VCaP (cell line): ENCODE results near the gene CASZ1.

Source experiments
- H3K27ac ChIP-seq: fragments of 450-650 bp; 2 replicates; pipeline ENCODE4 v1.5.1; 2017
- CTCF ChIP-seq: fragments of 450-650 bp; conservative IDR thresholded peaks from 2 replicates; pipeline ENCODE4 v1.5.1; 2017; ENCODE audit warnings: mild to moderate bottlenecking, moderate library complexity

CASZ1 gene

GRCh38 chr1:10782491-10783244 lies 13.8 kb downstream of the CASZ1 start:
- TF ChIP-seq CTCF = no peak
- H3K27ac ChIP-seq = no peak overlapping the region

GRCh38 chr1:10781137-10781536 lies 15.3 kb downstream of the CASZ1 start:
- H3K27ac ChIP-seq = peak overlapping the region; percentile 11; the same call in 1 of the 2 replicates
- no peak for TF ChIP-seq CTCF

GRCh38 chr1:10779841-10780240 lies 16.6 kb downstream of the CASZ1 start:
- no peak for TF ChIP-seq CTCF
- H3K27ac ChIP-seq = peak overlapping the region; percentile 80; the same call in 1 of the 2 replicates

- H3K27ac ChIP-seq = peak overlapping the region; percentile 80
- TF ChIP-seq CTCF = no peak
Observed at GRCh38 chr1:10779201-10779600, 17.2 kb downstream of the CASZ1 start.

GRCh38 chr1:10778640-10779039 lies 17.8 kb downstream of the CASZ1 start:
- H3K27ac ChIP-seq = peak overlapping the region; percentile 80
- no peak for TF ChIP-seq CTCF

GRCh38 chr1:10777749-10778574 lies 18.5 kb downstream of the CASZ1 start:
- H3K27ac ChIP-seq = peak overlapping the region; percentile 80
- no peak for TF ChIP-seq CTCF

- H3K27ac ChIP-seq = peak overlapping the region; percentile 80
Observed at GRCh38 chr1:10776190-10776905, 20.1 kb downstream of the CASZ1 start.

More at GRCh38 chr1:10776190-10776905, 20.1 kb downstream of the CASZ1 start:
- TF ChIP-seq CTCF = no peak
